ENCODE data around the gene FIG4.
"Not testable (repeated sequence)": the region's sequence is repeated elsewhere in the genome, so short reads cannot be mapped to it uniquely, and the experiment has no call there.

Gene FIG4

GRCh38 chr6:109799129-109799528 lies 108.0 kb downstream of the FIG4 start:
- no peak for DNase-seq (ENCODE audit: low spot score)

GRCh38 chr6:109799664-109800063 lies 108.6 kb downstream of the FIG4 start:
- no peak for DNase-seq (ENCODE audit: low spot score)

GRCh38 chr6:109800771-109801170 lies 109.7 kb downstream of the FIG4 start:
- no peak for DNase-seq (ENCODE audit: low spot score)

- DNase-seq (ENCODE audit: low spot score): no peak
Measured at GRCh38 chr6:109801794-109802193, 110.7 kb downstream of the FIG4 start.

GRCh38 chr6:109804020-109804419 lies 112.9 kb downstream of the FIG4 start:
- no peak for DNase-seq (ENCODE audit: low spot score)

GRCh38 chr6:109807881-109808280 lies 116.8 kb downstream of the FIG4 start:
- DNase-seq (ENCODE audit: low spot score): no peak

- no peak for DNase-seq (ENCODE audit: low spot score)
Measured at GRCh38 chr6:109808837-109809236, 117.7 kb downstream of the FIG4 start.

- no peak for DNase-seq (ENCODE audit: low spot score)
Measured at GRCh38 chr6:109815054-109815453, 124.0 kb downstream of the FIG4 start.

- DNase-seq (ENCODE audit: low spot score): no peak
Measured at GRCh38 chr6:109816452-109817374, 125.6 kb downstream of the FIG4 start.

- DNase-seq (ENCODE audit: low spot score): no peak
Measured at GRCh38 chr6:109820706-109821350, 129.7 kb downstream of the FIG4 start.

GRCh38 chr6:109821428-109821827 lies 130.3 kb downstream of the FIG4 start:
- no peak for DNase-seq (ENCODE audit: low spot score)

- DNase-seq (ENCODE audit: low spot score): no peak
Measured at GRCh38 chr6:109824105-109824504, 133.0 kb downstream of the FIG4 start.

GRCh38 chr6:109826551-109826950 lies 135.5 kb downstream of the FIG4 start:
- DNase-seq (ENCODE audit: low spot score): no peak

GRCh38 chr6:109831352-109831751 lies 140.3 kb downstream of the FIG4 start:
- not testable (repeated sequence) for DNase-seq (ENCODE audit: low spot score)

GRCh38 chr6:109834131-109834530 lies 143.0 kb downstream of the FIG4 start:
- DNase-seq (ENCODE audit: low spot score): no peak

GRCh38 chr6:109834595-109835437 lies 143.7 kb downstream of the FIG4 start:
- no peak for DNase-seq (ENCODE audit: low spot score)

GRCh38 chr6:109840034-109840433 lies 148.9 kb downstream of the FIG4 start:
- DNase-seq (ENCODE audit: low spot score): no peak

GRCh38 chr6:109840796-109841195 lies 149.7 kb downstream of the FIG4 start:
- DNase-seq (ENCODE audit: low spot score): no peak

GRCh38 chr6:109841869-109842268 lies 150.8 kb downstream of the FIG4 start:
- no peak for DNase-seq (ENCODE audit: low spot score)

- DNase-seq (ENCODE audit: low spot score): no peak
Measured at GRCh38 chr6:109852713-109853112, 161.6 kb downstream of the FIG4 start.

GRCh38 chr6:109853426-109853825 lies 162.3 kb downstream of the FIG4 start:
- no peak for DNase-seq (ENCODE audit: low spot score)

GRCh38 chr6:109853951-109854350 lies 162.9 kb downstream of the FIG4 start:
- DNase-seq (ENCODE audit: low spot score): no peak

Measured in hematopoietic multipotent progenitor cell treated with erythropoietin and hydrocortisone succinate and interleukin-3 and kit ligand, for 17 days (in vitro differentiated cells).